ENCODE data around the gene GRID2.

GRCh38 chr4:93532234-93532633 lies 1228.5 kb downstream of the GRID2 start:
- no peak for TF ChIP-seq EP300 (IDR thresholded peaks at IDR 0.05)
- no peak for TF ChIP-seq POLR2A (IDR thresholded peaks at IDR 0.05)
- TF ChIP-seq CTCF (IDR thresholded peaks at IDR 0.05): no peak

Measured in tibial nerve (tissue), 4 donors.